OCI-LY1 (cell line): ENCODE results near the gene LENG1.

Experiments used
- EZH2 ChIP-seq: fragments of 200-600 bp; sonication (generic), shearing (Covaris generic); IDR thresholded peaks from 2 replicates; pipeline ENCODE4 v1.8.0; 2017; ENCODE audit warnings: borderline replicate concordance, mixed run types, mild to moderate bottlenecking, antibody characterized with exemption, low read length, moderate library complexity, mixed read lengths
- TF ChIP-seq, protein P1 (sequence below): fragments of 200-600 bp; sonication (generic), shearing (Covaris generic); IDR thresholded peaks from 2 replicates; pipeline ENCODE4 v1.5.1; 2017; ENCODE audit warnings: mild to moderate bottlenecking, antibody characterized with exemption, low read length, moderate library complexity, mixed read lengths

DNA sequence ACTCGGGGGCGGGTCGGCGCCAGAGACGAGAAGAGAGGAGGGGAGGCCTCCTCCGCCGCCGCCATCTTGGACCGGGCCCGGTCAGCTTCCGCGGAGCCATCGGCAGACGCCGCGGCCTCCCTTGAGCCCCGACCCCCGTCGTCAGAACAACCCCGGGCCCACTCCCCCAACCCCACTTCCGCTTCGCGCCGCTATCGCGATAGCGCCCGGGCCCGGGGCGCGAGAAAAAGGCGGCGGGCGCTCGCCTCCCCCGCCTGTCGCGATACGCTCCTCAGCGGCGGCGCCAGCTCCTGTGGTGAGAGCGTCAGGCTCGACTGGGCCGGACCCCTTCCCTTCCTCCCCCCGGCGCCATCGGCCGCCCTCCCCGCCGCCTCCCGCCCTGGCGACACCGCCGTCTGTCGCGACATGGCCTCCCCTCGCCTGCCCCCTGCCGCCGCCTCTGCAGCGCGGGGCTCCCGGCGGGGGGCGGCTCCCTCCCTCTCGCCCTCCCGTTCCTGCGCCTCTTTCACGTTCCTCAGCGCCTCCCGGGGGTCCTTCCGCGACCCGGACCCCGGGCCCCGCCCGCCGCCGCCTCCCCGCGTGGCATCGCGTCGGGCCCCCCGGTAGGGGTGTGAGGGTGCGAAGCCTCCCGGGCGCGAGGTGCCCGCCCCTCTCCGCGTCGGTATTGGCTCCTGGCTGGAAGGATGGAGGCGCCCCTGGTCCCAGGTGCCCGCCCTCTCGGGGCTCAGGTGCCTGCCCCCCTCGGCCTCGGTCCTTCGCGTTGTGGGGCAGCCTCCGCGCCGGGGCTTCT lies 21.6 kb downstream of the LENG1 start, which contains the start of gene CNOT3:
- TF ChIP-seq, protein P1, sequence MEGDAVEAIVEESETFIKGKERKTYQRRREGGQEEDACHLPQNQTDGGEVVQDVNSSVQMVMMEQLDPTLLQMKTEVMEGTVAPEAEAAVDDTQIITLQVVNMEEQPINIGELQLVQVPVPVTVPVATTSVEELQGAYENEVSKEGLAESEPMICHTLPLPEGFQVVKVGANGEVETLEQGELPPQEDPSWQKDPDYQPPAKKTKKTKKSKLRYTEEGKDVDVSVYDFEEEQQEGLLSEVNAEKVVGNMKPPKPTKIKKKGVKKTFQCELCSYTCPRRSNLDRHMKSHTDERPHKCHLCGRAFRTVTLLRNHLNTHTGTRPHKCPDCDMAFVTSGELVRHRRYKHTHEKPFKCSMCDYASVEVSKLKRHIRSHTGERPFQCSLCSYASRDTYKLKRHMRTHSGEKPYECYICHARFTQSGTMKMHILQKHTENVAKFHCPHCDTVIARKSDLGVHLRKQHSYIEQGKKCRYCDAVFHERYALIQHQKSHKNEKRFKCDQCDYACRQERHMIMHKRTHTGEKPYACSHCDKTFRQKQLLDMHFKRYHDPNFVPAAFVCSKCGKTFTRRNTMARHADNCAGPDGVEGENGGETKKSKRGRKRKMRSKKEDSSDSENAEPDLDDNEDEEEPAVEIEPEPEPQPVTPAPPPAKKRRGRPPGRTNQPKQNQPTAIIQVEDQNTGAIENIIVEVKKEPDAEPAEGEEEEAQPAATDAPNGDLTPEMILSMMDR: no peak
- TF ChIP-seq EZH2: no peak
